HEK293 (cell line): Measurements from ENCODE around the gene CKM.
A peak's percentile ranks its signal among the peaks of the same experiment; 100 is the strongest.

ENCODE experiments used
- CTCF ChIA-PET: fragments of 350-600 bp; formaldehyde crosslinking; extraction: SDS; loops from one replicate; lab custom pipeline; 2021; ENCODE audit warnings: antibody characterized with exemption; lab: Yijun Ruan, JAX
- POLR2A ChIA-PET: fragments of 300-600 bp; formaldehyde crosslinking; extraction: SDS; loops from one replicate; lab custom pipeline; 2020; ENCODE audit warnings: antibody characterized with exemption, inconsistent platforms; lab: Yijun Ruan, JAX
- H3K27ac ChIP-seq: fragments of 200-500 bp; sonication (Bioruptor generic); 2 replicates; pipeline ENCODE4 v1.5.1; 2014; ENCODE audit warnings: low read depth, low read length, control low read depth, inconsistent platforms; ENCODE audit errors: extremely low read depth
- H3K36me3 ChIP-seq, 2 experiments: fragments of 200-500 bp in 1 of 2; sonication (Bioruptor generic) in 1 of 2; 1 replicate in 1 of 2; 2 replicates in 1 of 2; pipeline ENCODE4 v1.5.1; 2014 to 2017; ENCODE audit warnings: inconsistent platforms in 2 of 2, low read length in 2 of 2; ENCODE audit not compliant: control insufficient read depth in 2 of 2, insufficient read depth in 1 of 2
- H3K4me1 ChIP-seq: fragments of 200-500 bp; sonication (Bioruptor generic); 2 replicates; pipeline ENCODE4 v1.5.1; 2014; ENCODE audit warnings: mild to moderate bottlenecking, low read length, inconsistent platforms; ENCODE audit not compliant: control insufficient read depth, insufficient read depth
- H3K4me3 ChIP-seq: 2 replicates; pipeline ENCODE4 v1.5.1; 2011; ENCODE audit warnings: low read depth, mild to moderate bottlenecking, control low read depth, low read length, moderate library complexity
- H3K9me3 ChIP-seq: fragments of 200-500 bp; sonication (Bioruptor generic); 2 replicates; pipeline ENCODE4 v1.5.1; 2014; ENCODE audit warnings: low read depth, low read length, inconsistent platforms; ENCODE audit not compliant: control insufficient read depth, insufficient read depth
- GFI1B ChIP-seq: fragments of 450-650 bp; formaldehyde crosslinking; IDR thresholded peaks from 2 replicates; pipeline ENCODE4 v1.5.1; 2016; ENCODE audit warnings: missing biosample characterization, missing genetic modification characterization
- GLIS1 ChIP-seq: fragments of 450-650 bp; formaldehyde crosslinking; IDR thresholded peaks from 2 replicates; pipeline ENCODE4 v1.5.1; 2016; ENCODE audit warnings: missing biosample characterization, missing genetic modification characterization
- GLIS2 ChIP-seq: fragments of 450-650 bp; formaldehyde crosslinking; IDR thresholded peaks from 2 replicates; pipeline ENCODE4 v1.5.1; 2016; ENCODE audit warnings: missing biosample characterization, missing genetic modification characterization
- SP7 ChIP-seq: fragments of 450-650 bp; formaldehyde crosslinking; IDR thresholded peaks from 2 replicates; pipeline ENCODE4 v1.5.1; 2016; ENCODE audit warnings: missing biosample characterization, missing genetic modification characterization
- YY1 ChIP-seq: fragments of 450-650 bp; formaldehyde crosslinking; IDR thresholded peaks from 2 replicates; pipeline ENCODE4 v1.5.1; 2018; ENCODE audit warnings: missing biosample characterization, missing genetic modification characterization
- ZBTB17 ChIP-seq: fragments of 450-650 bp; formaldehyde crosslinking; IDR thresholded peaks from 2 replicates; pipeline ENCODE4 v1.5.1; 2016; ENCODE audit warnings: missing biosample characterization, missing genetic modification characterization
- ZBTB21 ChIP-seq: fragments of 450-650 bp; formaldehyde crosslinking; IDR thresholded peaks from 2 replicates; pipeline ENCODE4 v1.5.1; 2017; ENCODE audit warnings: missing biosample characterization, missing genetic modification characterization
- ZEB2 ChIP-seq: fragments of 450-650 bp; formaldehyde crosslinking; IDR thresholded peaks from 2 replicates; pipeline ENCODE4 v1.5.1; 2016; ENCODE audit warnings: missing biosample characterization, missing genetic modification characterization
- ZFP37 ChIP-seq: fragments of 450-650 bp; formaldehyde crosslinking; IDR thresholded peaks from 2 replicates; pipeline ENCODE4 v1.5.1; 2016; ENCODE audit warnings: missing biosample characterization, missing genetic modification characterization
- ZNF140 ChIP-seq: fragments of 450-650 bp; formaldehyde crosslinking; IDR thresholded peaks from 2 replicates; pipeline ENCODE4 v1.5.1; 2016; ENCODE audit warnings: missing biosample characterization, missing genetic modification characterization
- ZNF274 ChIP-seq, 2 experiments: fragments of 200-500 bp in 1 of 2; fragments of 450-650 bp in 1 of 2; sonication (Bioruptor generic) in 1 of 2; formaldehyde crosslinking in 1 of 2; IDR thresholded peaks; 2 replicates each; pipeline versions ENCODE4 v1.5.1 to v1.6.1; 2014 to 2016; ENCODE audit warnings: borderline replicate concordance in 1 of 2, inconsistent platforms in 1 of 2, low read length in 1 of 2, missing biosample characterization in 1 of 2, missing genetic modification characterization in 1 of 2
- ZNF324 ChIP-seq: fragments of 450-650 bp; formaldehyde crosslinking; IDR thresholded peaks from 2 replicates; pipeline ENCODE4 v1.5.1; 2016; ENCODE audit warnings: missing biosample characterization, missing genetic modification characterization
- ZNF335 ChIP-seq: fragments of 450-650 bp; formaldehyde crosslinking; conservative IDR thresholded peaks from 2 replicates; pipeline ENCODE4 v1.5.1; 2016; ENCODE audit warnings: missing biosample characterization, missing genetic modification characterization
- ZNF521 ChIP-seq: fragments of 450-650 bp; formaldehyde crosslinking; IDR thresholded peaks from 2 replicates; pipeline ENCODE4 v1.5.1; 2017; ENCODE audit warnings: missing biosample characterization, mild to moderate bottlenecking, missing genetic modification characterization
- ZNF585B ChIP-seq: fragments of 450-650 bp; formaldehyde crosslinking; IDR thresholded peaks from 2 replicates; pipeline ENCODE4 v1.5.1; 2016; ENCODE audit warnings: missing biosample characterization, missing genetic modification characterization
- ZNF660 ChIP-seq: fragments of 450-650 bp; IDR thresholded peaks from 2 replicates; pipeline ENCODE4 v1.5.1; 2018; ENCODE audit warnings: missing biosample characterization, mild to moderate bottlenecking, missing genetic modification characterization
- ZNF677 ChIP-seq: fragments of 450-650 bp; IDR thresholded peaks from 2 replicates; pipeline ENCODE4 v1.5.0; 2018; ENCODE audit warnings: missing biosample characterization, mild to moderate bottlenecking, missing genetic modification characterization, moderate library complexity
- TF ChIP-seq, protein P1 (sequence below): fragments of 450-650 bp; formaldehyde crosslinking; IDR thresholded peaks from 2 replicates; pipeline ENCODE4 v1.5.1; 2017; ENCODE audit warnings: missing biosample characterization, missing genetic modification characterization
- TF ChIP-seq, protein P2 (sequence below): fragments of 450-650 bp; formaldehyde crosslinking; IDR thresholded peaks from 2 replicates; pipeline ENCODE4 v1.5.1; 2016; ENCODE audit warnings: missing biosample characterization, missing genetic modification characterization, low read depth
- TF ChIP-seq, protein P3 (sequence below): fragments of 450-650 bp; formaldehyde crosslinking; IDR thresholded peaks from 2 replicates; pipeline ENCODE4 v1.5.1; 2016; ENCODE audit warnings: missing biosample characterization, missing genetic modification characterization
- TF ChIP-seq, protein P4 (sequence below): fragments of 450-650 bp; formaldehyde crosslinking; IDR thresholded peaks from 2 replicates; pipeline ENCODE4 v1.5.1; 2016; ENCODE audit warnings: missing biosample characterization, missing genetic modification characterization
- TF ChIP-seq, protein P5 (sequence below): fragments of 450-650 bp; formaldehyde crosslinking; IDR thresholded peaks from 2 replicates; pipeline ENCODE4 v1.5.1; 2016; ENCODE audit warnings: missing biosample characterization, missing genetic modification characterization
- TF ChIP-seq, protein P6 (sequence below): fragments of 450-650 bp; formaldehyde crosslinking; IDR thresholded peaks from 2 replicates; pipeline ENCODE4 v1.5.1; 2016; ENCODE audit warnings: missing biosample characterization, missing genetic modification characterization

CKM gene

DNA sequence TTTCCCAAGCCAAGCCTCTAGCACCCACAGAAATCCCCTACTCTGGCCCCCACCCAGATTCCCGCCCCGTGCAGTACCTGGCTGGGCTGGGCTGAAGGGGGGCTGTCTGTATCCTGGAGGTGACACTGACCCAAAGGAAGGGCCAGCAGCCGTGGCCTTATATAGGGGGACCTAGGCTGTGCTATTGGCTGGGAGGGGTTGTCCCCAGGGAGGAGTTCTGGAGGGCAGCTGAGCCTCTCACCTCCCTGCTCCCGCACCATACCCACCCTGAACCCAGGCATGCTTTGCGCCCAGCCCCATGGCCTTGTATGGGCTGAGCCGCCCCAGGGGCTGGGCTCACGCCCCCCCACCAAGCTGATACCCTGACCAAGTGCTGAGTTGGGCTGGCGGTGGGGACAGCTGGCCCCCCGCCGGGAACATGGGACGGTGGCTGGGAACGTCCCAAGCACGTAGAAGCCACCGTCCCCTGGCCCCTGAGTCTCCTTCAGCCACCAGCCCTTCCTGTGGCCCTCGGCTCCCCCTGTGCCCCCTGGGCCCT is at the start of gene CKM:
CKM (minus strand) TSS at position 132 of the 538 bp plus-strand sequence. CDS start 3,162 bp downstream, outside the sequence.
- Histone ChIP-seq H3K36me3 (no peaks in the 10 kb centered on the region), H3K4me1 (no peaks in the 10 kb centered on the region), H3K4me3 (no peak within 1 kb of the TSS), H3K27ac (no peak within 1 kb of the TSS; the same call in 1 of the 2 replicates), H3K9me3 (no peaks in the 10 kb centered on the region)
- ChIA-PET POLR2A (no interaction called here), CTCF (no interaction called here)
- TF ChIP-seq GLIS2 (tag by site-specific recombination) (0 out of 2 replicates have a peak, but pooled peaks have one; percentile 16), ZNF521 (no peak), ZBTB21 (tag by site-specific recombination) (no peak), ZNF324 (no peak), YY1 (tag by site-specific recombination) (no peak), ZNF677 (no peak), GLIS1 (tag by site-specific recombination) (peak; percentile 31), ZNF585B (tag by site-specific recombination) (no peak), GFI1B (no peak)
- TF ChIP-seq, protein P1, sequence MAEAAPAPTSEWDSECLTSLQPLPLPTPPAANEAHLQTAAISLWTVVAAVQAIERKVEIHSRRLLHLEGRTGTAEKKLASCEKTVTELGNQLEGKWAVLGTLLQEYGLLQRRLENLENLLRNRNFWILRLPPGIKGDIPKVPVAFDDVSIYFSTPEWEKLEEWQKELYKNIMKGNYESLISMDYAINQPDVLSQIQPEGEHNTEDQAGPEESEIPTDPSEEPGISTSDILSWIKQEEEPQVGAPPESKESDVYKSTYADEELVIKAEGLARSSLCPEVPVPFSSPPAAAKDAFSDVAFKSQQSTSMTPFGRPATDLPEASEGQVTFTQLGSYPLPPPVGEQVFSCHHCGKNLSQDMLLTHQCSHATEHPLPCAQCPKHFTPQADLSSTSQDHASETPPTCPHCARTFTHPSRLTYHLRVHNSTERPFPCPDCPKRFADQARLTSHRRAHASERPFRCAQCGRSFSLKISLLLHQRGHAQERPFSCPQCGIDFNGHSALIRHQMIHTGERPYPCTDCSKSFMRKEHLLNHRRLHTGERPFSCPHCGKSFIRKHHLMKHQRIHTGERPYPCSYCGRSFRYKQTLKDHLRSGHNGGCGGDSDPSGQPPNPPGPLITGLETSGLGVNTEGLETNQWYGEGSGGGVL, result no peak
- TF ChIP-seq, protein P2, sequence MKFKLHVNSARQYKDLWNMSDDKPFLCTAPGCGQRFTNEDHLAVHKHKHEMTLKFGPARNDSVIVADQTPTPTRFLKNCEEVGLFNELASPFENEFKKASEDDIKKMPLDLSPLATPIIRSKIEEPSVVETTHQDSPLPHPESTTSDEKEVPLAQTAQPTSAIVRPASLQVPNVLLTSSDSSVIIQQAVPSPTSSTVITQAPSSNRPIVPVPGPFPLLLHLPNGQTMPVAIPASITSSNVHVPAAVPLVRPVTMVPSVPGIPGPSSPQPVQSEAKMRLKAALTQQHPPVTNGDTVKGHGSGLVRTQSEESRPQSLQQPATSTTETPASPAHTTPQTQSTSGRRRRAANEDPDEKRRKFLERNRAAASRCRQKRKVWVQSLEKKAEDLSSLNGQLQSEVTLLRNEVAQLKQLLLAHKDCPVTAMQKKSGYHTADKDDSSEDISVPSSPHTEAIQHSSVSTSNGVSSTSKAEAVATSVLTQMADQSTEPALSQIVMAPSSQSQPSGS, result no peak
- TF ChIP-seq, protein P3, sequence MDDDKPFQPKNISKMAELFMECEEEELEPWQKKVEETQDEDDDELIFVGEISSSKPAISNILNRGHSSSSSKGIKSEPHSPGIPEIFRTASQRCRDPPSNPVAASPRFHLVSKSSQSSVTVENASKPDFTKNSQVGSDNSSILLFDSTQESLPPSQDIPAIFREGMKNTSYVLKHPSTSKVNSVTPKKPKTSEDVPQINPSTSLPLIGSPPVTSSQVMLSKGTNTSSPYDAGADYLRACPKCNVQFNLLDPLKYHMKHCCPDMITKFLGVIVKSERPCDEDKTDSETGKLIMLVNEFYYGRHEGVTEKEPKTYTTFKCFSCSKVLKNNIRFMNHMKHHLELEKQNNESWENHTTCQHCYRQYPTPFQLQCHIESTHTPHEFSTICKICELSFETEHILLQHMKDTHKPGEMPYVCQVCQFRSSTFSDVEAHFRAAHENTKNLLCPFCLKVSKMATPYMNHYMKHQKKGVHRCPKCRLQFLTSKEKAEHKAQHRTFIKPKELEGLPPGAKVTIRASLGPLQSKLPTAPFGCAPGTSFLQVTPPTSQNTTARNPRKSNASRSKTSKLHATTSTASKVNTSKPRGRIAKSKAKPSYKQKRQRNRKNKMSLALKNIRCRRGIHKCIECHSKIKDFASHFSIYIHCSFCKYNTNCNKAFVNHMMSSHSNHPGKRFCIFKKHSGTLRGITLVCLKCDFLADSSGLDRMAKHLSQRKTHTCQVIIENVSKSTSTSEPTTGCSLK (tag by site-specific recombination), result no peak
- TF ChIP-seq, protein P4, sequence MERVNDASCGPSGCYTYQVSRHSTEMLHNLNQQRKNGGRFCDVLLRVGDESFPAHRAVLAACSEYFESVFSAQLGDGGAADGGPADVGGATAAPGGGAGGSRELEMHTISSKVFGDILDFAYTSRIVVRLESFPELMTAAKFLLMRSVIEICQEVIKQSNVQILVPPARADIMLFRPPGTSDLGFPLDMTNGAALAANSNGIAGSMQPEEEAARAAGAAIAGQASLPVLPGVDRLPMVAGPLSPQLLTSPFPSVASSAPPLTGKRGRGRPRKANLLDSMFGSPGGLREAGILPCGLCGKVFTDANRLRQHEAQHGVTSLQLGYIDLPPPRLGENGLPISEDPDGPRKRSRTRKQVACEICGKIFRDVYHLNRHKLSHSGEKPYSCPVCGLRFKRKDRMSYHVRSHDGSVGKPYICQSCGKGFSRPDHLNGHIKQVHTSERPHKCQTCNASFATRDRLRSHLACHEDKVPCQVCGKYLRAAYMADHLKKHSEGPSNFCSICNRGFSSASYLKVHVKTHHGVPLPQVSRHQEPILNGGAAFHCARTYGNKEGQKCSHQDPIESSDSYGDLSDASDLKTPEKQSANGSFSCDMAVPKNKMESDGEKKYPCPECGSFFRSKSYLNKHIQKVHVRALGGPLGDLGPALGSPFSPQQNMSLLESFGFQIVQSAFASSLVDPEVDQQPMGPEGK (tag by site-specific recombination), result 0 out of 2 replicates have a peak, but pooled peaks have one; percentile 28

DNA sequence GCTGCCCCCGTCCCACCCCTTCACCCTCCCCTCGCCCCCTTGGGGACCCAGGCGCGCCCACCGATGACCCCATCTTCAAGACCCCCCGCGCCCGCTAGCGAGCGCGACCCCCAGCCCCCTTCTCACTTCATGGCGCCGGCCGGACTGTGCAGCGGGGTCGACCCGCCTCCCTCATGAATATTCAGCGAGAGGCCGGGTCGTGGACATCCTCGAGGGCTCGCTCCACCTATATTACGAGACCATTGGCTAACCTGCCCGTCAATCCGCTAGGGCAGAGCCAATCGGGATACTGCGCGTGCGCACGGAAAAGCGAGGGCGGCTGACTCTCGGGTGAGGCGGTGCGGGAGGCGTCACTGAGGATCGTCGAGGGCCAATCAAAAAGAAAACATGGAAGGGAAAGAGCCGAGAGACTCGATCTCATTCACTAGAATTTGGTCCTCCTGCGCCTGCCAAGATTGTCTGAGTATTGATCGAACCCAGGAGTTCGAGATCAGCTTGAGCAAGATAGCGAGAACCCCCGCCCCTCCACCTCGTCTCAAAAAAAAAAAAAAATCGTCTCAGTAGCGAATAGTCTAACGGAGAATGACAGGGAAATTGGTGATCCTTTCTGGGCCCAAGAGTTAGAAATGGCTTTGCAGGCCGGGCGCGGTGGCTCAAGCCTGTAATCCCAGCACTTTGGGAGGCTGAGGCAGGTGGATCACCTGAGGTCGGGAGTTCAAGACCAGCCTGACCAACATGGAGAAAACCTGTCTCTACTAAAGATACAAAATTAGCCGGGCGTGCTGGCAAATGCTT is 47.9 kb upstream of the CKM start, which contains the start of gene ERCC2:
ERCC2 (minus strand) TSS at position 164 of the 795 bp plus-strand sequence; CDS start at position 131, 33 bp downstream.
- CTCF ChIA-PET, result interaction anchor here (0.6 to 1.4 kb wide), 5 partner anchors 29 to 327 kb away, joined by 3 to 8 read pairs (median 5); no protein-coding TSS in a partner anchor
- H3K27ac ChIP-seq, result peak within 1 kb of the TSS; percentile 82
- POLR2A ChIA-PET, result interaction anchor here (0.6 to 1.5 kb wide), 4 partner anchors 108 to 332 kb away, joined by 3 to 5 read pairs (median 3); partner anchors contain the start of genes BLOC1S3, CLASRP and TRAPPC6A
- TF ChIP-seq ZNF660 (tag by site-specific recombination) (0 out of 2 replicates have a peak, but pooled peaks have one; percentile 8), ZFP37 (tag by site-specific recombination) (no peak; the same call in 1 of the 2 replicates), ZNF585B (tag by site-specific recombination) (peak; percentile 91), ZEB2 (tag by site-specific recombination) (0 out of 2 replicates have a peak, but pooled peaks have one; percentile 21), ZNF274 (IDR thresholded peaks at IDR 0.05; ENCODE audit: low read length) (no peak), ZNF274 (tag by site-specific recombination; IDR thresholded peaks at IDR 0.05; ENCODE audit: borderline replicate concordance) (no peak), ZBTB17 (tag by site-specific recombination) (peak; percentile 99), ZNF140 (tag by site-specific recombination) (no peak), ZNF335 (tag by site-specific recombination) (peak; percentile 95), SP7 (tag by site-specific recombination) (0 out of 2 replicates have a peak, but pooled peaks have one; percentile 41)
- TF ChIP-seq, protein P5, sequence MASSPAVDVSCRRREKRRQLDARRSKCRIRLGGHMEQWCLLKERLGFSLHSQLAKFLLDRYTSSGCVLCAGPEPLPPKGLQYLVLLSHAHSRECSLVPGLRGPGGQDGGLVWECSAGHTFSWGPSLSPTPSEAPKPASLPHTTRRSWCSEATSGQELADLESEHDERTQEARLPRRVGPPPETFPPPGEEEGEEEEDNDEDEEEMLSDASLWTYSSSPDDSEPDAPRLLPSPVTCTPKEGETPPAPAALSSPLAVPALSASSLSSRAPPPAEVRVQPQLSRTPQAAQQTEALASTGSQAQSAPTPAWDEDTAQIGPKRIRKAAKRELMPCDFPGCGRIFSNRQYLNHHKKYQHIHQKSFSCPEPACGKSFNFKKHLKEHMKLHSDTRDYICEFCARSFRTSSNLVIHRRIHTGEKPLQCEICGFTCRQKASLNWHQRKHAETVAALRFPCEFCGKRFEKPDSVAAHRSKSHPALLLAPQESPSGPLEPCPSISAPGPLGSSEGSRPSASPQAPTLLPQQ (tag by site-specific recombination), result 0 out of 2 replicates have a peak, but pooled peaks have one; percentile 29
- TF ChIP-seq, protein P6, sequence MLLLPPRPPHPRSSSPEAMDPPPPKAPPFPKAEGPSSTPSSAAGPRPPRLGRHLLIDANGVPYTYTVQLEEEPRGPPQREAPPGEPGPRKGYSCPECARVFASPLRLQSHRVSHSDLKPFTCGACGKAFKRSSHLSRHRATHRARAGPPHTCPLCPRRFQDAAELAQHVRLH (tag by site-specific recombination), result peak; percentile 78

More for the DNA sequence above, 47.9 kb upstream of the CKM start, which contains the start of gene ERCC2:
- Histone ChIP-seq H3K4me1 (0 out of 2 replicates have a peak, but pooled peaks cover 2% of the 10 kb centered on the region), H3K9me3 (no peaks in the 10 kb centered on the region), H3K4me3 (peak within 1 kb of the TSS; percentile 77), H3K36me3 (peaks cover 21 to 22% of the 10 kb centered on the region in 2 experiments; a peak in 2 of 3 replicates)
